ENCODE data around the gene TRIP12.

DNA sequence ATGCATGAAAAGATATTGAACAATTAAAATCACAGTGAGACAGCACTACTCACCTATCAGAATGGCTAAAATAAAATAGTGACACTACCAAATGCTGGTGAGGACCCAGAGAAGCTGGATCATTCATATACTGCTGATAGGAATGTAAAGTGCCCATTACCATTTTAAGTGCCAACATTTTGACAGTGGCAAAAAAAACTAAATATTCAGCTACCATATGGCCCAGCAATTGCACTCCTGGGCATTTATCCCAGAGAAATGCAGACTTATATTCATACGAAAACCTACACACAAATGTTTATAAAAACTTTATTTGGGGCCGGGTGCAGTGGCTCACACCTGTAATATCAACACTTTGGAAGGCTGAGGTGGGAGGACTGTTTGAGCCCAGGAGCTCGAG is 48.1 kb upstream of the TRIP12 start:
- TF ChIP-seq POLR2A (IDR thresholded peaks at IDR 0.05; ENCODE audit: low read depth, low read length) (no peak), POLR2AphosphoS5 (IDR thresholded peaks at IDR 0.05; ENCODE audit: insufficient read depth, low read depth, low read length) (no peak), MYC (IDR thresholded peaks at IDR 0.05; ENCODE audit: low read depth, low read length) (no peak)
- TF ChIP-seq, protein P1, sequence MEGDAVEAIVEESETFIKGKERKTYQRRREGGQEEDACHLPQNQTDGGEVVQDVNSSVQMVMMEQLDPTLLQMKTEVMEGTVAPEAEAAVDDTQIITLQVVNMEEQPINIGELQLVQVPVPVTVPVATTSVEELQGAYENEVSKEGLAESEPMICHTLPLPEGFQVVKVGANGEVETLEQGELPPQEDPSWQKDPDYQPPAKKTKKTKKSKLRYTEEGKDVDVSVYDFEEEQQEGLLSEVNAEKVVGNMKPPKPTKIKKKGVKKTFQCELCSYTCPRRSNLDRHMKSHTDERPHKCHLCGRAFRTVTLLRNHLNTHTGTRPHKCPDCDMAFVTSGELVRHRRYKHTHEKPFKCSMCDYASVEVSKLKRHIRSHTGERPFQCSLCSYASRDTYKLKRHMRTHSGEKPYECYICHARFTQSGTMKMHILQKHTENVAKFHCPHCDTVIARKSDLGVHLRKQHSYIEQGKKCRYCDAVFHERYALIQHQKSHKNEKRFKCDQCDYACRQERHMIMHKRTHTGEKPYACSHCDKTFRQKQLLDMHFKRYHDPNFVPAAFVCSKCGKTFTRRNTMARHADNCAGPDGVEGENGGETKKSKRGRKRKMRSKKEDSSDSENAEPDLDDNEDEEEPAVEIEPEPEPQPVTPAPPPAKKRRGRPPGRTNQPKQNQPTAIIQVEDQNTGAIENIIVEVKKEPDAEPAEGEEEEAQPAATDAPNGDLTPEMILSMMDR (IDR thresholded peaks at IDR 0.05; ENCODE audit: extremely low read depth in 1 of 2, insufficient read depth in 1 of 2, low read depth in 1 of 2, low read length in 2 of 2) = no peak
